K562 (cell line): ENCODE measurements around the gene NKAIN1. TPM values are rescaled to one million over a fixed set of nuclear protein-coding genes. Genes with fewer than 3 reads are reported as not detected.

Experiments used
- ATAC-seq: fragments of 200-7000 bp; cut with Tn5 transposase; 3 replicates; pipeline ENCODE4 v1.9.1; 2020; ENCODE audit warnings: moderate library complexity
- BruUV-seq: library from RNA; stranded (reverse); fragments of 400-500 nt; replicated peaks from 2 replicates; lab custom pipeline; 2021; lab: Mats Ljungman, UMichigan
- CTCF ChIA-PET: fragments of 300-600 bp; formaldehyde crosslinking; extraction: SDS; loops from one replicate; lab custom pipeline; 2021; ENCODE audit warnings: low intra/inter-chr PET ratio; lab: Yijun Ruan, JAX
- POLR2A ChIA-PET: fragments of 300-600, 350-650 bp; sonication (Branson Sonifier 250); formaldehyde crosslinking; extraction: SDS; loops from one replicate; lab custom pipeline; 2021; ENCODE audit warnings: antibody characterized with exemption, inconsistent platforms; lab: Yijun Ruan, JAX
- DNase-seq, 4 experiments: peaks; one replicate each; pipeline versions ENCODE4 v3.0.0 to v3.0.0-alpha.2; 2011 to 2018; ENCODE audit warnings: low spot score in 3 of 4, mixed read lengths in 3 of 4; ENCODE audit errors: extremely low read depth in 1 of 4
- FAIRE-seq: peaks from 2 replicates; lab custom pipeline; 2011; peaks lifted over from hg19 to GRCh38; lab: Jason Lieb, UNC
- H2AFZ ChIP-seq: 2 replicates; pipeline ENCODE4 v1.6.0; 2011; ENCODE audit warnings: low read depth, low read length, control low read depth, inconsistent platforms
- H3K27ac ChIP-seq: fragments of 200-600 bp; 3 replicates; pipeline ENCODE4 v1.8.0; 2011; ENCODE audit warnings: low read depth, mild to moderate bottlenecking, control low read depth, inconsistent platforms, low read length, moderate library complexity, mixed read lengths; ENCODE audit errors: extremely low read depth
- H3K27me3 ChIP-seq, 2 experiments: fragments of 300-600 bp in 1 of 2; 2 replicates in 1 of 2; 3 replicates in 1 of 2; pipeline versions ENCODE4 v1.6.0 to v1.8.0; 2011; ENCODE audit warnings: inconsistent platforms in 2 of 2, low read length in 2 of 2, mild to moderate bottlenecking in 1 of 2, mixed read lengths in 1 of 2, moderate library complexity in 1 of 2; ENCODE audit not compliant: control insufficient read depth in 2 of 2, insufficient read depth in 2 of 2
- H3K36me3 ChIP-seq: fragments of 300-600 bp; 3 replicates; pipeline ENCODE4 v1.8.0; 2011; ENCODE audit warnings: mild to moderate bottlenecking, low read length, inconsistent platforms; ENCODE audit not compliant: control insufficient read depth, insufficient read depth
- H3K4me1 ChIP-seq, 2 experiments: fragments of 200-600 bp in 1 of 2; replicated peaks in 1 of 2; 2 replicates in 1 of 2; 3 replicates in 1 of 2; pipeline versions ENCODE4 v1.5.1 to v1.8.0; 2011; ENCODE audit warnings: inconsistent platforms in 2 of 2, low read length in 2 of 2, mild to moderate bottlenecking in 1 of 2, mixed read lengths in 1 of 2, moderate library complexity in 1 of 2; ENCODE audit not compliant: control insufficient read depth in 2 of 2, insufficient read depth in 2 of 2
- H3K4me2 ChIP-seq: 2 replicates; pipeline ENCODE4 v1.6.1; 2011; ENCODE audit warnings: low read length, control low read depth, inconsistent platforms, mixed read lengths; ENCODE audit not compliant: insufficient read depth
- H3K4me3 ChIP-seq: fragments of 200-600 bp; sonication (generic), shearing (Covaris generic); 2 replicates; pipeline ENCODE4 v1.5.1; 2016; ENCODE audit warnings: control low read depth, inconsistent platforms
- H3K79me2 ChIP-seq: fragments of 200-600 bp; 3 replicates; pipeline ENCODE4 v1.8.0; 2011; ENCODE audit warnings: low read length, inconsistent platforms; ENCODE audit not compliant: control insufficient read depth, insufficient read depth
- H3K9ac ChIP-seq, 2 experiments: 2 replicates each; pipeline versions ENCODE4 v1.6.0 to v1.6.1; 2011; ENCODE audit warnings: low read depth in 2 of 2, low read length in 2 of 2, control low read depth in 1 of 2, inconsistent platforms in 1 of 2, mild to moderate bottlenecking in 1 of 2, mixed read lengths in 1 of 2; ENCODE audit not compliant: insufficient read depth in 1 of 2
- H3K9me1 ChIP-seq: one replicate; pipeline ENCODE4 v1.6.0; 2011; ENCODE audit warnings: inconsistent platforms, mild to moderate bottlenecking, low read length, moderate library complexity; ENCODE audit not compliant: control insufficient read depth, insufficient read depth
- H3K9me3 ChIP-seq: replicated peaks from 2 replicates; pipeline ENCODE4 v1.5.1; 2011; ENCODE audit warnings: low read depth, low read length, inconsistent platforms; ENCODE audit not compliant: control insufficient read depth, insufficient read depth
- H4K20me1 ChIP-seq: replicated peaks from 2 replicates; pipeline ENCODE4 v1.6.1; 2011; ENCODE audit warnings: low read length, inconsistent platforms, mixed read lengths; ENCODE audit not compliant: control insufficient read depth, insufficient read depth
- ELK1 ChIP-seq: sonication (generic); formaldehyde crosslinking; IDR thresholded peaks from 2 replicates; pipeline ENCODE4 v1.8.1; 2022; ENCODE audit warnings: missing genetic modification reagents
- HDAC8 ChIP-seq: fragments of 450-650 bp; IDR thresholded peaks from 2 replicates; pipeline ENCODE4 v1.6.1; 2016; ENCODE audit warnings: mild to moderate bottlenecking, missing genetic modification characterization, moderate library complexity, missing compliant biosample characterization
- HMGN3 ChIP-seq: IDR thresholded peaks from 2 replicates; pipeline ENCODE4 v1.6.1; 2011; ENCODE audit warnings: borderline replicate concordance, low read depth, mild to moderate bottlenecking, mixed read lengths, low read length; ENCODE audit not compliant: insufficient read length; ENCODE audit errors: extremely low read depth
- KAT7 ChIP-seq: sonication (generic); formaldehyde crosslinking; IDR thresholded peaks from 2 replicates; pipeline ENCODE4 v1.8.0; 2022; ENCODE audit warnings: missing genetic modification reagents, mild to moderate bottlenecking, borderline replicate concordance
- NELFE ChIP-seq: IDR thresholded peaks from 2 replicates; pipeline ENCODE4 v1.6.1; 2011; ENCODE audit warnings: mild to moderate bottlenecking; ENCODE audit not compliant: insufficient read depth, insufficient read length
- PHTF2 ChIP-seq: fragments of 250-450 bp; sonication (Bioruptor Pico); IDR thresholded peaks from 2 replicates; pipeline ENCODE4 v1.5.0; 2021; ENCODE audit warnings: mild to moderate bottlenecking
- RFX5 ChIP-seq: IDR thresholded peaks from 2 replicates; pipeline ENCODE4 v1.6.1; 2011; ENCODE audit warnings: low read depth, mild to moderate bottlenecking, improper control_type of control experiment, low read length
- SIN3A ChIP-seq, 2 experiments: fragments of 150-350 bp in 1 of 2; IDR thresholded peaks; 2 replicates each; pipeline ENCODE4 v1.6.1; 2011 to 2016; ENCODE audit warnings: borderline replicate concordance in 2 of 2, low read depth in 2 of 2, low read length in 2 of 2, mild to moderate bottlenecking in 2 of 2, moderate library complexity in 2 of 2; ENCODE audit not compliant: control insufficient read depth in 1 of 2
- SMARCA4 ChIP-seq: fragments of 450-650 bp; IDR thresholded peaks from 2 replicates; pipeline ENCODE4 v1.6.1; 2016
- TEAD1 ChIP-seq, 2 experiments: fragments of 450-650 bp in 1 of 2; sonication (generic) in 1 of 2; formaldehyde crosslinking; IDR thresholded peaks; 2 replicates each; pipeline versions ENCODE4 v1.4.0 to v1.8.0; 2020 to 2022; ENCODE audit warnings: mild to moderate bottlenecking in 2 of 2, missing genetic modification reagents in 1 of 2
- ZBTB43 ChIP-seq: sonication (generic); formaldehyde crosslinking; IDR thresholded peaks from 2 replicates; pipeline ENCODE4 v1.8.0; 2023; ENCODE audit warnings: mild to moderate bottlenecking, missing genetic modification reagents
- ZNF407 ChIP-seq: fragments of 450-650 bp; IDR thresholded peaks from 2 replicates; pipeline ENCODE4 v1.6.1; 2016; ENCODE audit warnings: low read depth
- WGBS: fragments of 100-300 bp; shearing (Covaris generic); methylation state at CpG from one replicate; pipeline ENCODE4 v1.1.6; 2016; ENCODE audit warnings: low coverage, mixed read lengths; ENCODE audit not compliant: insufficient coverage; ENCODE audit errors: missing lambda C conversion rate; 5-methylcytosine and 5-hydroxymethylcytosine counted together
- in situ Hi-C: fragments of 300-500 bp; cut with MboI; formaldehyde crosslinking; loops from 4 replicates; pipeline ENCODE4 v1.15.0; 2018; ENCODE audit warnings: inconsistent platforms, mixed read lengths
- intact Hi-C: fragments of 100-400 bp; cut with micrococcal nuclease; formaldehyde crosslinking; loops from 2 replicates; pipeline ENCODE4 v1.14.2; 2022
- polyA plus RNA-seq, 8 experiments: library from polyadenylated mRNA; depleted of rRNA in 4 of 8; stranded (reverse) in 5 of 8; unstranded in 3 of 8; fragments of >200 nt; fragmentation: Nextera tagmentation in 2 of 8; fragmentation: Illumina TruSeq in 1 of 8; extraction: Ambion mirVana in 2 of 8; extraction: Trizol in 1 of 8; gene quantifications; 2 replicates each; pipeline versions ENCODE4 v1.2.1 to v1.2.3, GENCODE V29; 2011 to 2014; ENCODE audit warnings: inconsistent platforms in 1 of 8, missing spikeins in 1 of 8
- total RNA-seq, 7 experiments: library from RNA; depleted of rRNA in 6 of 7; stranded (reverse); fragments of >200 nt in 6 of 7; fragmentation: Illumina TruSeq in 2 of 7; extraction: Trizol in 2 of 7; gene quantifications; 2 replicates each; pipeline versions ENCODE4 v1.2.1 to v1.2.3, GENCODE V29; 2011 to 2021; ENCODE audit warnings: low replicate concordance in 1 of 7

Gene NKAIN1
- total and polyA plus RNA-seq, 9 of the 15 experiments (the other 6 are each of a cell fraction or from before 2014, with no cell fraction given): 0.03 to 0.22 (median 0.04) TPM; not detected in 3

GRCh38 chr1:31196685-31197084, 43.0 kb downstream of the NKAIN1 start:
- in situ Hi-C loops (loop anchor here (25.0 kb wide), 1 partner anchor 366 kb away; no protein-coding TSS in a partner anchor), intact Hi-C loops (no loop called here)
- BruUV-seq: no TSS peak
- no peak overlapping the region for H3K9ac ChIP-seq
- H3K27me3 ChIP-seq: peaks cover 22 to 35% of the 10 kb centered on the region in 2 experiments; a peak in 4 of 5 replicates
- no peaks in the 10 kb centered on the region for H3K36me3 ChIP-seq
- no peak overlapping the region for H2AFZ ChIP-seq
- H3K9me3 ChIP-seq: no peaks in the 10 kb centered on the region
- ChIA-PET CTCF (interaction anchor here (0.8 kb wide), 1 partner anchor 13 kb away, joined by 4 read pairs; no protein-coding TSS in a partner anchor), POLR2A (no interaction called here)
- H3K9me1 ChIP-seq: no peaks in the 10 kb centered on the region
- no peaks in the 10 kb centered on the region for H3K79me2 ChIP-seq
- no peak overlapping the region for H3K27ac ChIP-seq
- H3K4me2 ChIP-seq: no peak overlapping the region
- DNase-seq: no peak
- H3K4me3 ChIP-seq: no peak overlapping the region
- no peak for FAIRE-seq
- peaks cover 0 to 5% of the 10 kb centered on the region in 2 experiments; a peak in 3 of 5 replicates for H3K4me1 ChIP-seq
- 5% methylated on average over 2 of the region's 2 CpGs for WGBS
- no peak for ATAC-seq
- H4K20me1 ChIP-seq: no peaks in the 10 kb centered on the region
- no peak for TF ChIP-seq KAT7 (CRISPR knock-in tag)
- no peak for TF ChIP-seq PHTF2 (CRISPR knock-in tag)
- TF ChIP-seq NELFE: no peak
- no peak for TF ChIP-seq SMARCA4
- no peak for TF ChIP-seq RFX5
- TF ChIP-seq ZNF407: no peak
- no peak for TF ChIP-seq ZBTB43
- TF ChIP-seq SIN3A (IDR thresholded peaks at IDR 0.05; ENCODE audit: borderline replicate concordance in 2 of 2, control insufficient read depth in 1 of 2, low read depth in 2 of 2, low read length in 2 of 2): no peak
- no peak for TF ChIP-seq HDAC8
- no peak for TF ChIP-seq ELK1 (CRISPR knock-in tag)
- TF ChIP-seq HMGN3: no peak
- TF ChIP-seq TEAD1 (CRISPR knock-in tag; IDR thresholded peaks at IDR 0.05): no peak
